ENCODE measurements around the gene NAA10. TPM values are rescaled to one million over a fixed set of nuclear protein-coding genes. Genes with fewer than 3 reads are reported as not detected.
A peak's percentile ranks its signal among the peaks of the same experiment; 100 is the strongest.

Gene NAA10
- total RNA-seq, 1 donor from 2014 or later, result 4.1 TPM

GRCh38 chrX:153966841-153967535 lies 32.2 kb upstream of the NAA10 start:
- DNase-seq (ENCODE audit: low spot score), result no peak

- DNase-seq (ENCODE audit: low spot score), result no peak
These were observed 31.4 kb upstream of the NAA10 start for GRCh38 chrX:153966283-153966688.

- DNase-seq (ENCODE audit: low spot score), result no peak
These were observed 30.6 kb upstream of the NAA10 start for GRCh38 chrX:153965406-153965805.

GRCh38 chrX:153964105-153964504 lies 29.3 kb upstream of the NAA10 start:
- DNase-seq (ENCODE audit: low spot score), result no peak

GRCh38 chrX:153963546-153963945 lies 28.7 kb upstream of the NAA10 start:
- DNase-seq (ENCODE audit: low spot score), result no peak

- DNase-seq (ENCODE audit: low spot score), result no peak
These were observed 26.5 kb upstream of the NAA10 start for GRCh38 chrX:153961292-153961691.

GRCh38 chrX:153960786-153961185 lies 25.9 kb upstream of the NAA10 start:
- no peak for DNase-seq (ENCODE audit: low spot score)

- no peak for DNase-seq (ENCODE audit: low spot score)
These were observed 25.2 kb upstream of the NAA10 start for GRCh38 chrX:153960077-153960476.

- DNase-seq (ENCODE audit: low spot score), result no peak
These were observed 24.8 kb upstream of the NAA10 start for GRCh38 chrX:153959649-153960048.

- no peak for DNase-seq (ENCODE audit: low spot score)
These were observed 23.8 kb upstream of the NAA10 start for GRCh38 chrX:153958605-153959004.

GRCh38 chrX:153957224-153957623 lies 22.4 kb upstream of the NAA10 start:
- no peak for DNase-seq (ENCODE audit: low spot score)

GRCh38 chrX:153956044-153956907 lies 21.4 kb upstream of the NAA10 start:
- no peak for DNase-seq (ENCODE audit: low spot score)

- no peak for DNase-seq (ENCODE audit: low spot score)
These were observed 20.4 kb upstream of the NAA10 start for GRCh38 chrX:153955228-153955732.

- DNase-seq (ENCODE audit: low spot score), result no peak
These were observed 19.9 kb upstream of the NAA10 start for GRCh38 chrX:153954558-153955227.

GRCh38 chrX:153953892-153954557 lies 19.2 kb upstream of the NAA10 start:
- no peak for DNase-seq (ENCODE audit: low spot score)

- peak; percentile 51 for DNase-seq (ENCODE audit: low spot score)
These were observed 18.5 kb upstream of the NAA10 start for GRCh38 chrX:153953342-153953830.

- DNase-seq (ENCODE audit: low spot score), result no peak
These were observed 17.7 kb upstream of the NAA10 start for GRCh38 chrX:153952373-153953026.

GRCh38 chrX:153951683-153952372 lies 17.0 kb upstream of the NAA10 start:
- DNase-seq (ENCODE audit: low spot score), result no peak

GRCh38 chrX:153950127-153950526 lies 15.3 kb upstream of the NAA10 start:
- no peak for DNase-seq (ENCODE audit: low spot score)
